ENCODE measurements around the gene PCSK6.

Gene PCSK6

GRCh38 chr15:101393172-101393571, 96.3 kb downstream of the PCSK6 start:
- no peak for DNase-seq (ENCODE audit: low read depth)
- H3K4me3 ChIP-seq (ENCODE audit: low read depth, low read length) = no peak overlapping the region

GRCh38 chr15:101391981-101392640, 97.4 kb downstream of the PCSK6 start:
- no peak for TF ChIP-seq CTCF (IDR thresholded peaks at IDR 0.05; ENCODE audit: insufficient read depth, low read depth, low read length, missing control alignments)
- H3K4me3 ChIP-seq (ENCODE audit: low read depth, low read length) = no peak overlapping the region
- DNase-seq (ENCODE audit: low read depth) = peak; percentile 26

More at GRCh38 chr15:101393172-101393571, 96.3 kb downstream of the PCSK6 start:
- no peak for TF ChIP-seq CTCF (IDR thresholded peaks at IDR 0.05; ENCODE audit: insufficient read depth, low read depth, low read length, missing control alignments)

GRCh38 chr15:101391431-101391830, 98.1 kb downstream of the PCSK6 start:
- DNase-seq (ENCODE audit: low read depth) = no peak
- TF ChIP-seq CTCF (IDR thresholded peaks at IDR 0.05; ENCODE audit: insufficient read depth, low read depth, low read length, missing control alignments) = no peak
- no peak overlapping the region for H3K4me3 ChIP-seq (ENCODE audit: low read depth, low read length)

GRCh38 chr15:101390462-101390861, 99.0 kb downstream of the PCSK6 start:
- no peak for DNase-seq (ENCODE audit: low read depth)
- no peak for TF ChIP-seq CTCF (IDR thresholded peaks at IDR 0.05; ENCODE audit: insufficient read depth, low read depth, low read length, missing control alignments)
- H3K4me3 ChIP-seq (ENCODE audit: low read depth, low read length) = no peak overlapping the region

GRCh38 chr15:101390060-101390459, 99.4 kb downstream of the PCSK6 start:
- no peak for DNase-seq (ENCODE audit: low read depth)
- TF ChIP-seq CTCF (IDR thresholded peaks at IDR 0.05; ENCODE audit: insufficient read depth, low read depth, low read length, missing control alignments) = no peak
- H3K4me3 ChIP-seq (ENCODE audit: low read depth, low read length) = no peak overlapping the region

GRCh38 chr15:101389362-101389761, 100.1 kb downstream of the PCSK6 start:
- H3K4me3 ChIP-seq (ENCODE audit: low read depth, low read length) = no peak overlapping the region
- DNase-seq (ENCODE audit: low read depth) = no peak
- TF ChIP-seq CTCF (IDR thresholded peaks at IDR 0.05; ENCODE audit: insufficient read depth, low read depth, low read length, missing control alignments) = no peak

- no peak for DNase-seq (ENCODE audit: low read depth)
- H3K4me3 ChIP-seq (ENCODE audit: low read depth, low read length) = no peak overlapping the region
- TF ChIP-seq CTCF (IDR thresholded peaks at IDR 0.05; ENCODE audit: insufficient read depth, low read depth, low read length, missing control alignments) = no peak
Measured at GRCh38 chr15:101388046-101388445, 101.5 kb downstream of the PCSK6 start.
